Effector CD4-positive, alpha-beta T cell (primary cell): ENCODE results near the gene MED22.
"Not testable (repeated sequence)": the region's sequence is repeated elsewhere in the genome, so short reads cannot be mapped to it uniquely, and the experiment has no call there.

ENCODE experiments used
- DNase-seq: peaks from one replicate; pipeline ENCODE4 v3.0.0-alpha.2; 2020

MED22 gene

DNA sequence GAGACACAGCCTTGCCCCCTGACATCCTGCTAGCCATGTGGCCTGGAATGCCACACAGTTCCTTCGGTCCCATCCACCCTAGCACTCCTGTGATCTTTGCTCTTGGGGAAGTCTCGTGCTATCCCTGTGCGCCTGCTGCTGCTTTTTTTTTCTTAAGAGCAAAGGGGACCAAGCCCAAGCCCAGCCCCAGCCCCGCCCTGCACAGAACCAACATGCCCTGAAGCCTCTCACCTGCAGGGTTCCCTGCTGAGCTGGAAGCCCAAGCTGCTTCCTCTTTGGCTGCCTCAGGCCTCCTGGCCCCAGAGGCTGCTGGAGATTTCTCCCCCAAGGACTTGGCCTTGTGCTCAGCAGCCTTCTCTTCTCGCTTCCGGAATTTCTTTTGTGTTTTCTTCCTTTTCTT lies 13.8 kb downstream of the MED22 start:
- no peak for DNase-seq

DNA sequence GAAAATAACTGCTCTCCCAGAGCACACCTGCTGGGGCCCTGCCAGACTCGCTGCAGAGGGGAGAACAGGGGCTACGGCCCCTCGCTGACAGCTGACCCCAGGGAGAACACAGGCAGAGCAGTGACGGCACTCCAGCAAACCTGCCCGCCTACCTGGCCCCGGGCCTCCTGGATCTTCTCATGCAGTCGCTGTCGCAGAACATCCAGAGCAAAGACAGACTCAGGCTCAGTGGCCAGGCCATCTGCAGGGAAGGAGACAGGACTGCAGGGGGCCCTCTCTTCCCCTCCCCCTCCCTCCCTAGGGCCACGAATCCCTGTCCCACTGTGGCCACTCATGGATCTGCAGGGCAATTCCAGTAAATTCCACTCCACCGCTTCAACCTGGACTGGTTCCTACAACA lies 14.4 kb downstream of the MED22 start:
- DNase-seq = no peak

DNA sequence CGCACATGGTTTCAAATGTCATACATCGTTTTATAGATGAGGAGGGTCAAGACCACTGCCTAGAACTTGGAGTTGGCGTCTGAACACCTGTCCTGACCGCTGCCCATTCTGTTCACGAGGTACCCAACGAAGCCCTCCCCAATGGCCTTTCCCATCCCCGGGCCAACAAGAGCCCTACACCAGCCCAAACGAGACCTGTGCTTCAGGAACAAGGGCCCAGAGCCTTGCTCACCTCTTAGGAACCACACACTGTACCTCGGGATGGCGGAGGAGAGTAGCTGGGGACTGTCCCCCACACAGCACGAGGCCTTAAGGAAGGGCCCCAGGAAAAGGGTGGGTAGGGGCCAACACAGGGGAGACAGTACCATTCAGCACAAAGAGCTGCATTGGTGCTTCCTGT lies 14.9 kb downstream of the MED22 start:
- no peak for DNase-seq

DNA sequence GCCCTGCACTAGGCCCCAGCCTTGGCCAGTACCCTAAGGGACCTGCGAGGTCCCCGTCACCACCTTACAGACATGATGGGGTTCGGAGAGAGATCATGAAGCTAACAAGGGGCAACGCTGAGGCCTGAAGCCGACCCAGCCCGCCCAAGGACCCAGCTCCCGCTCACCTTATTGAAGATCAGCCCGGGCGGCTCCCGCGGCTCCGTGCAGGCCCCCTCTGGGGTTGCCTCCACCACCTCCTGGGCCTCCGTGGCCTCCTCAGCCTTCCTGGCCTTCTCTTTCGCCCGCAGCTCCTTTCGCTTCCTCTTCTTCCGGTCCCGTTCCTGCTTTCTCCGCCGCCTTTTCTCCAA lies 15.6 kb downstream of the MED22 start:
- DNase-seq = no peak

DNA sequence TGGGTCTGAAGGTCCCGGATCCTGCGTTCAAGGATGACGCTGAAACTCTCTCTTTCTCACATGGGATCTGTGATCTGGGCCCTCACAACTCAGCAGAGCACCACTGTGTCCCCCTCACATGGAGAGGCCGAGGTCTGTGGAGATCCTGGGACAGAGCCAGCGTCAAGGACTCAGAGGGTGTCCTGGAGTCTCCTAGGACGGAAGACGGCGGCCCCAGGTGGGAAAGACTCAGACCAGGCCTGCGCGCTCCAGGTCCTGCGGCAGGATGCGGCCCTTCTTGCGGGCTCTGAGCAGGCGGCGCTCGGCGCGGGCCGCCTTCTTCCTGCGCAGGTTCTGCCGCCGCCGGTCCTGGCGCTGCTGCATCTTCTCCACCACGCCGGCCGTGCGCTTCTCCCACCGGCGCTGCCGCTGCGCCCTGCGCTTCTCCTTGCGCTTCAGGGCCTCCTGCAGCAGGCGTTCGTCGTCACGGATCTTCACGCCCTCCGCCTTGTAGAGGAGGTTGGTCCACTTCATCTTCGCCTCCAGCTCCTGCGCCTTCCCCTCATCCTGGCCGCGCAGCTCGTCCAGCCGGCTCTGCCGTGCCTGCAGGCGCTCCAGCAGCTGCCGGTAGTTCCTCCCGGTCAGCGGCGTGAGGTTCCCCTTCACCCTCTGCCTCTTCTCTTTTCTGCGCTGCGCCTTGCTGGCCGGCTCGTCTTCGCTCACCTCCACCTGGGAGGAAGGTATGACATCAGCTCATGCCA lies 16.1 kb downstream of the MED22 start:
- no peak for DNase-seq

DNA sequence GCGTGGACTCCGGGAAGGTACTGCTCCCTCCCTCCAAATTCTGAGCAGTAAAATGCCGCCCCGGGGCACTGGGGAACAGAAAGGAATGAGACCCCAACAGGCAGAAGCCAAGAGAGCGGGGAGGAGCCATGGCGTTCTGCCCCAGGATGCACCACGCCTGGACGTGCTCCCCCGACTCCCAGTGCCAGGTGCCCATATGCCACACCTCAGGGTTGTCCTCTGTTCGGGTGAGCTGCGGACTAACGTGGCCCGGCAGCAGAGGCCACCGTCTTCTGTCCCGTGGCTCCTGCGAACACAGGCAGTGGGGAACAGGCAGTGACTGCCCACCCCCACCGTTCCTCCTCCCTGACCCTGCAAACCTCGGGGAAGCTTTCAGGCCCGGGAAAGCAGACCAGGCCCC lies 16.7 kb downstream of the MED22 start:
- DNase-seq = no peak

- not testable (repeated sequence) for DNase-seq
These were observed 18.4 kb downstream of the MED22 start for GRCh38 chr9:133329306-133330156.

- DNase-seq = no peak
These were observed 20.0 kb downstream of the MED22 start for GRCh38 chr9:133327834-133328484.

DNA sequence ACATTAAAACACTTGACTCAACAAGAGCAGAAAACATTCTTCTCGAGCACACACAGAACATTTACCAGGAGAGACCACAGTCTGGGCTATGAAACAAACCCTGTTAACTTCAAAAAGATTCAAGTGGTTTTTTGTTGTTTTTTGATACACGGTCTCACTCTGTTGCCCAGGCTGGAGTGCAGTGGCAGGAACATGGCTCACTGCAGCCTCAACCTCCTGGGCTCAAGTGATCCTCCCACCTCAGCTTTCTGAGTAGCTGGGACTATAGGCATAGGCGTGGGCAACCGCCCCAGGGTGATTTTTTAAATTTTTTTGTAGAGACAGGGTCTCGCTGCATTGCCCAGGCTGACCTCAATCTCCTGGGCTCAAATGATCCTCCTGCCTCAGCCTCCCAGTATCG lies 20.9 kb downstream of the MED22 start:
- not testable (repeated sequence) for DNase-seq

DNA sequence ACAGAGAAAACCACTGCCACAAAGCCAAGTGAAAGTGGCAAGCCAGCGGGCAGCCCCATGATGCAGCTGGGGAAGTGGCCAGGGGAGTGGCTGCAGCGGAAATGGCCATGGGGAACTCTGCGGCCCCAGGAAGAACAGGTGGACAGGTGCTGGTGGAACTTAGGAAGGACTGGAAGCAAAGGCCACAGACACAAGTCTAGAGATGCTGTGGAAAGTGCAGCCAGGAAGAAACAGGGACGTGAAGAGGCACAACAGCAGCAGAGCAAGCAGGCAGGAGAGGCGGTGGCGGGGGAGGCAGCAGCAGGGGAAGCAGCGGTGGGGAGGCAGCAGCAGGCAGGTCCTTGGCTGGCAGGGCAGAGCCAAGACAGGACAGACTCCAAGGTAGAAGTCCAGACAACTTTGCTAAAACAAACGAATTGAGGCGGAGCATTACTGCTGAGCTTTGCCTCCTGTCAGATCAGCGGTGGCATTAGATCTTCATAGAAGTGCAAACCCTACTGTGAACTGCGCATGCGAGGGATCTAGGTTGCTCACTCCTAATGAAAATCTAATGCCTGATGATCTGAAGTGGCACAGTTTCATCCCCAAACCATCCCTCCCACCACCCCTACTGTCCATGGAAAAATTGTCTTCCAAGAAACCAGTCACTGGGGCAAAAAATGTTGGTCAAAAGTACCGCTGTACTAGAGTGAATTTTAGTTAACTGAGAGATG lies 23.8 kb downstream of the MED22 start:
- DNase-seq = no peak

DNA sequence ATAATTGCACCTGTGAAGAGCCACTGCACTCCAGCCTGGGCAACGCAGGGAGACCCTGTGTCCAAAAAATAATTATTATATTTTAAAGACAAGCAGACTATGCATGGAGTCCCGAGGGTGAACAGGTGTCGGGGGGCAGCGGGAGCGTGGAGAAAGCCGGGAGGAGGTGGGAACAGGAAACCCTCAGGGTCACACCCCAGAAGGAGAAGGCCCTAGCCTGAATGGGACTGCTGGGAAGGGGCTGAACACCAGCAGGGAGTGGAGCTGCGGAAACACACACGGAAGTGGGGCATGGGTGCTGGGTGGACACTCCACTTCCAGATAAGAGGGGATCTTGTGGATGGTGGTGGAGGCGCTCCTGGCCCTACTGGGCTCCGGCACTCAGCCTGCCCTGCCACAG lies 24.7 kb downstream of the MED22 start:
- DNase-seq = no peak

DNA sequence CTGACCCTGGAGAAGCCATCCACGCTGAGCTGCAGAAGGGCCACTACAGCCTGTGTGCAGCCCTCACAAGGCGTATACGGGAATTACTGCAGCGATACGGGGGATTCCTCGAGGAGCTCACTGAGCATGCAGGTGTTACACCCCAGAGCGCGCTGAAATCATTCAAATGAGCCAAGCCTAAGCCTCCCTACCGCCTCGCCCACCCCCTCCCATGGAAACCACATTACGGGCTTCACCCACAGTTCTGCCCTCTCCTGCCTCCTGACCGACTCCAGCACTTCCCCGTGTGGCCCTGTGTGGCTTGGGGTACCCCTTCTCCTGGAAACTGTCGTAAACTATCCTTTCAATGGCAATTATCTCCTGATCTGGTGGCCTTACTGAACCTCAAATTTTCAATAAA lies 25.2 kb downstream of the MED22 start:
- no peak for DNase-seq

GRCh38 chr9:133321411-133321935 lies 26.5 kb downstream of the MED22 start:
- no peak for DNase-seq

DNA sequence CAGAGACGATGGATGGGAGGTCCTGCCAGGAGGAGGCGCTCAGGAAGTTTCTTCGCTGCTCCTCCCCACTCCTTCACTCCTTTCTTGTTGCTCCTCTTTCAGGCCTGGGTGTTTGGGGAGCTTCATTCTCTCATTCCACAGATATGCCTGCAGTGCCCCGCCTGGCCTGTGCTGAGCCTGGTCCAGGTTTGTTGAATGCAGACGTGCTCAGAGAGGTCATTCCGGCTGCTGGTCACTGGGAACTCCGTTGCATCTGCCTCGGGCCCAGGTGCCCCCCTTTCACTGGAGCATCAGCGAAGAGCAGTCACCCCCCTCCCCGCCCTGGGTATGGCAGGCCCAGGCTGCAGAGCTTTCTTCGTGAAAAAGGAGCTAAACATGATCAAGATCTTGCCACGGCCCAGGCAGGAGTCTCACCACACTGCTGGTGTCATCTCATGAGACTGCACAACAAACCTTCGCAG lies 27.5 kb downstream of the MED22 start:
- no peak for DNase-seq

- DNase-seq = not testable (repeated sequence)
These were observed 30.4 kb downstream of the MED22 start for GRCh38 chr9:133317551-133317950.

- no peak for DNase-seq
These were observed 31.9 kb downstream of the MED22 start for GRCh38 chr9:133315997-133316396.

- DNase-seq = no peak
These were observed 38.3 kb downstream of the MED22 start for GRCh38 chr9:133309608-133310007.

DNA sequence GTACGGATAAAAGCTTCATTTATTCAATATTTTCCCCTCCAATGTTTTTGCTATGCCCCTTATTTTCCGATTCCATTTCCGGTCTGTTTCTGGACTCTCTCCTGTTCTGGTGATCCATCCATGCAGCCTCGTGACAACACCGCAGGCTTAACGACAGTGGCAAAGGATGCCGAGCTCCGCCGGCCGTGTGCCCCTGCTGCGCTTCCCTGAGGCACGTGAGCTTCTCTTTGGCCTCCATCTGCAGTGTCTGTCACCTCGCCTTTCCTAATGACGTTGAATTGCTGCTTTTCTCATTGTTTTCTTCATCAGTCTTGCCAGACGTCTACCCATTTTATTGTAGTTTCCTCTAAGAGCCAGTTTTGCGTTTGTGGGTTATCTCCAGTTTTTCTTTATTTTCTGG lies 40.6 kb downstream of the MED22 start:
- no peak for DNase-seq

DNA sequence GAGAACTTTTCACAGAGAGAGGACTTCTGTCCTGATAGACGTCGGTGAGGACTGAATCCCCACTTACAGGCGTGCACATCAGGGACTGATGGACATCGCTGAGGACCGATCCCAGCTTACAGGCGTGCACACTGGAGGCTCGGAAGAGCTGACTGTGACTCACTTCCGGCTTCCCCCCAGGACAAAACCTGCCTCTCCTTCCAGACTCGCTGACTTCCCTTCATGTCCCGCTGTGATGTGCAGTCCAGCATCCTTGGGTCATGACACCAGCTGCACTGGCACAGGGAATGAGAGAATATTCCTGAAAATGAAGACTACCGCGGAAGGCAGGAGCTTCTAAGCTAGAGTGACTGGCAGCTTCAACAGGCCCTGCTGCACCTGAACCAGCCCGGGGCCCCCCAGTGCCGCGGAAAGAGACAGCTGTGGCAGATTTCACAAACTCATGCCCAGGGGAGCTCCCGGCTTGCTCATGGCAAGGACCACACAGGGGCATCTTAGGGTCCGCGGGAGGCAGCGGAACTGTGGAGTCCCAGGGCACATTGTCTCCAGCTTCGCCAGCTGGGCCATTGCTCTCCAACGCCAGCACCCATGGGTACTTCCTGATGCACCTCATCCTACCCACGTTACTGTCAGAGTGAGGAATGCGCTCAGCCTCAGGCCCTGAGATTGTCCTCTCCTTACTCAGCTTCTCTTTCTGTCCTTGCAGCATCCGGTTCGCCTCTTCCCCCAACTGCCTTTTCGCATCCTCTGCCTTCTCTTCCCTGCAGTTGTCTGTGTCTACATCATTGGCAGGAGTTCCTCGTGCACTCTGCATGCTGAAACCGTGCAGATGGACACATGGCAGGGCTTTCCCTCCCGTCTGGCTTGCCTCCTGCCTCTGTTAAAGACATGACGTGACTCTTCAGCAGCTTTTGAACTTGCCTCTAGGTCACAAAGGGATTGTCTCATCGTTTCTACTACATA lies 41.4 kb downstream of the MED22 start:
- DNase-seq = no peak

DNA sequence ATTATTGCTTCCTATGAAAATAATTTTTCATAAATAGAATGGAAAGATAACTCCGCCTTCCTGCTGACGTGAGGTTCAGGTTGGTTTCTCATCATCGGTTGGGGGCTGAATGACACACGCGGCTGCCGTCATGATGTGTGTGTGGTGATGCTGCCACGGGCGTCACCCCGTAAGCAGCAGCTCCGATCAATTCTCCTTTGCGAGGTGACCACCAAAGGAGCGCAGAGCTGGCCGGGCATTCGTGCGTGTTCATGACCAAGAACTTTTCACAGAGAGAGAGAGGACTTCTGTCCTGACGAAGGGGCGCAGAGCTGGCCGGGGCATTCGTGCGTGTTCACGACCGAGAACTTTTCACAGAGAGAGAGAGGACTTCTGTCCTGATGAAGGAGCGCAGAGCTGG lies 42.2 kb downstream of the MED22 start:
- DNase-seq = no peak
